Thyroid gland (tissue), 4 donors: ENCODE measurements around the gene GNAT2.

Source experiments
- CTCF ChIP-seq, 6 experiments: fragments of 200-600 bp in 3 of 6; fragments of 450-650 bp in 3 of 6; sonication (generic) in 3 of 6; IDR thresholded peaks; one replicate each; pipeline ENCODE4 v1.5.1; 2016 to 2019; ENCODE audit warnings: antibody characterized with exemption in 6 of 6, mild to moderate bottlenecking in 2 of 6, inconsistent platforms in 1 of 6, moderate library complexity in 1 of 6
- POLR2A ChIP-seq, 2 donors: fragments of 450-650 bp; IDR thresholded peaks; one replicate each; pipeline ENCODE4 v1.6.1; 2017; ENCODE audit warnings: antibody characterized with exemption in 2 of 2, mild to moderate bottlenecking in 2 of 2, moderate library complexity in 1 of 2

- TF ChIP-seq CTCF (IDR thresholded peaks at IDR 0.05), result no peak
- no peak for TF ChIP-seq POLR2A (IDR thresholded peaks at IDR 0.05)
Measured at GRCh38 chr1:109598655-109599054, 20.8 kb downstream of the GNAT2 start.
